ENCODE data around the gene SOX4.
"Not testable (repeated sequence)": the region's sequence is repeated elsewhere in the genome, so short reads cannot be mapped to it uniquely, and the experiment has no call there.

SOX4 gene

GRCh38 chr6:21593412-21593926, at the start of gene SOX4:
Gene SOX4, plus strand, starts transcription at chr6:21593751. Its CDS starts 784 bp downstream, at chr6:21594535.
- DNase-seq (ENCODE audit: low read depth in 4 of 4, low spot score in 1 of 4): peak in 1 of 4 experiments; percentile 47

GRCh38 chr6:21552286-21552685, 41.3 kb upstream of the SOX4 start:
- not testable (repeated sequence) for DNase-seq (ENCODE audit: low read depth in 4 of 4, low spot score in 1 of 4)

- DNase-seq (ENCODE audit: low read depth in 4 of 4, low spot score in 1 of 4): no peak
These were observed 39.3 kb upstream of the SOX4 start for GRCh38 chr6:21554286-21554685.

DNA sequence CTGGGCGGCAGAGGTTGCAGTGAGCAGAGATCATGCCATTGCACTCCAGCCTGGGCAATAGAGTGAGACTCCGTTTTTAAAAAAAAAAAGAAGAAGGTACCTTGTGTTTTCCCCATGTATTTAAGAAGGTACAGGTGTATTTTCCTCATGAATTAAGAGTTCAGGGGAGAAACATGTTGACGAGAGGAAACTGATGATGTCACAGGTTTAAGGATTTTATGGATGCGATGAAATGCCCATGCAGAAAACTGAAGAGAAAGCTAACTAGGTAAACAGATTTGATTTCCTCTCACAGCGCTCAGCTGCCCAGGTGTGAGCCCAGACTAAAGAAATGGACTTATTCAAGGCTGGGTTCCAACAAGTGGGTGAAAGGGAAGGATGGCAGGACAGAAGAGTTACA, 38.4 kb upstream of the SOX4 start:
- no peak for DNase-seq (ENCODE audit: low read depth in 4 of 4, low spot score in 1 of 4)

GRCh38 chr6:21556511-21556910, 37.0 kb upstream of the SOX4 start:
- no peak for DNase-seq (ENCODE audit: low read depth in 4 of 4, low spot score in 1 of 4)

- DNase-seq (ENCODE audit: low read depth in 4 of 4, low spot score in 1 of 4): no peak
These were observed 36.4 kb upstream of the SOX4 start for GRCh38 chr6:21556968-21557721.

DNA sequence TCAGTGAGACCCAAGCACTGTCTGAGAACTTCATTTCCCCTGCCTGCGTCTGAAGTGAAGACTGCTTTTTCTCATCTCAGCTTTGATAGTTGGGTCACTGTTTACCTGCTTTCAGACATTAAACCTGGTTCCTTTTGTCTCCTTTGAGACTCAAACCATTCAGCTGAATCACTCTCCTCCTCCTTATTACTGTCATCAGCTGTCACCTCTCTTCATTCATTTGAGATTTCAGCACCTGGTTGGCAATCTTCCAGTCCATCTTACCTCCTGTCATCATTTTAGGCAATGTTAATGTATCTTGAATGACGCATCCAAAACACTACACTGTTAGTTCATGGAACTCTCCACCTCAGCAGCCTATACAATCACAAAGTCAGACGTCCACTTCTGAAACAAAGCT, 34.3 kb upstream of the SOX4 start:
- DNase-seq (ENCODE audit: low read depth in 4 of 4, low spot score in 1 of 4): no peak

DNA sequence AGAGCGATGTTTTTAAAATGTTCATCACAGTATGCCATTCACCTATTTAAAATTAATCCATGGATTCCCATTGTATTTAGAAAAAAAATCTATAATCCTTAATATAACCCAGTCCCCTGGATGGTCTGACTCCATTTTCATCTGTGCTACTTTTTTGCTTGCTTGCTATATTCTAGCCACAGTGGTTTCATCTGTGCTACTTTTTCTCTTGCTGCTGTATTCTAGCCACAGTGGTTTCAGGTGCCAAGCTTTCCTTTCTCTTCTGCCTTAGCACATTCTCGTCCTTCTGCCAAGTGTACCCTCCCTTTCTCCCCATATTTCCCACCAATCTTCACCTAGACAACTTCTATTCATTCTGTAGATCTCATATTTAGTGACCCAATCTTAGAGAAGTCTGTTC, 33.3 kb upstream of the SOX4 start:
- DNase-seq (ENCODE audit: low read depth in 4 of 4, low spot score in 1 of 4): no peak

DNA sequence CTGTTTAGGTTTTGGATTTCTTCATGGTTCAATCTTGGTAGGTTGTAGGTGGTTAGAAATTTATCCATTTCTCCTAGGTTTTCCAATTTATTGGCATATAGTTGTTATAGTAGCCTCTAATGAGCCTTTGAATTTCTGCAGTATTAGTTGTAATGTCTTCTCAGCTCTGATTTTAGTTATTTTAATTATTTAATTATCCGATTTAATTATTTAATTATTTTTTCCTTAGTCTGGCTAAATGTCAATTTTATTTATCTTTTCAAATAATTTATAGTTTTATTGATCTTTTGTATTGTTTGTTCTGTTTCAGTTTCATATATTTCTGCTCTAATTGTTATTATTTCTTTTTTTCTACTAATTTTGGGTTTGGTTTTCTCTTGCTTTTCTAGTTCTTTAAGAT, 28.1 kb upstream of the SOX4 start:
- no peak for DNase-seq (ENCODE audit: low read depth in 4 of 4, low spot score in 1 of 4)

DNA sequence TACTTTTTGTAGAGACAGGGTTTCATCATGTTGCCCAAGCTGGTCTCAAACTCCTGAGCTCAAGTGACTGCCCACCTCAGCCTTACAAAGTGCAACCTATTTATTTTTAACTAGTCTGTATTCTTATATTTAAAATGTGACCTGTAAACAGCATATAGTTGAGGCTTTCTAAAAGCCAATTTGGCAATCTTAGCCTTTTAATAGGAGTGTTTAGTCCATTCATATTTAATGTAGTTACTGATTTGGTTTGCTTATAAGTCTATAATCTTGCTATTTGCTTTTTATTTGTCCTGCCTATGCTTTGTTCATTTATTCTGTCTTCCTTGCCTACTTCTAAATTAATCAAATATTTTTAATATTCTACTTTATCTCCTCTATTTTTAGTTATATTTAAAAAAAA, 15.0 kb upstream of the SOX4 start:
- DNase-seq (ENCODE audit: low read depth in 4 of 4, low spot score in 1 of 4): no peak

DNA sequence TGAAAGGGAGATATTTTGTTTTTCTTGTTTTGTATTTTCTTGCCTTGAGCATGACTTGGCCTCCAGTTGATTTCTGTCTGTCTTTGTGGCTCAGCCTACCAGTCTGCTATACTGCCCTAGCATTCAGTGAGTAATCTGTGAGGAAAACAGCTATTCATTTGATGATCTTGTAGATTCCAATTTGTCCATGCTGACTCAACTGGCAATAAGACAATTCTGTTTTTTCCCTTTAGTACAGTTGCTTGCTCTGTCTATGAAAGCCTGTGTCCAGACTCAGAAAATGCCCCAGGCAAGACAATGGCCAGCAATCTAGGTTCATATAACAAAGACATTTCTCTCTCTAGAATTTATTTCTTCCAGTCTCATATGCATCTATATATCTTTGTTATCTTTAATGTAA, 10.9 kb upstream of the SOX4 start:
- DNase-seq (ENCODE audit: low read depth in 4 of 4, low spot score in 1 of 4): no peak

DNA sequence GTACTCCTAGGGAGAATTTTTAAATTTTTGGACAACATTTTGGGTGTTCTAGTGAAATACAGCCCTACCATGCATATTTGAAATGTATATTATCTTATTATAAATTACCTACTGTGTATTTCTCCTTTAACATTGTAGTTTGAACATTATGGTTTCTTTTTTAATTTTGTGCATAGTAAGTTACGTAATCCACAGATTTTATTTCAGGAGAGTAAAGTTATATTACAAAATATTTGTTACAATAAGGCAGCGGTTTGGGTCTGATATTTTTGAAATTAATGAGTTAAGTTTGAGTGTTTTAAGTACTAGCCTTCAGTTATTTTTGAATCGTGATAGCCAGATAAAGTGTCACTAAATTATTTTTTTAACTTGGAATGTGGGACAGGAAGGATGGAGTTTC, 7.3 kb upstream of the SOX4 start:
- DNase-seq (ENCODE audit: low read depth in 4 of 4, low spot score in 1 of 4): no peak

DNA sequence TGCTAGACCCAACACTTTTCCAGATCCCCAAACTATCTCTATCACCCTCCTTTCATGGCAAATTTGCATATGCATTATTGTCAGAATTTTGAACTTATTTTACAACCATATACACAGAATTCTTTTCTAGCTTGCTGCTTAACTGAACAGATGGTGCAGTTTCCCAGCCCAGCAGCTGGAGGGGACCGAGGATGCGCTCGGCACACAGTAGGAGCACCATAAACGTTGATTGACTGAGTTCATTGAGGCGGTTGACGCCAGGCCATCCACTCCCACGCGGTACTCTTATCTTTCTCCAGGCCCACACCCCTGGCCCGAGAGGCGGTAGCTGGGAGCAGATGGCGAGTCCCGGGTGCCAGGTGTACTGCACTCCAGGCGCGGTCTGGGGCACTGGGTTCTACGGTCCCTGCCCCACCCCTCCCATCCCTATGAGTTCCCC, 6.8 kb upstream of the SOX4 start:
- no peak for DNase-seq (ENCODE audit: low read depth in 4 of 4, low spot score in 1 of 4)

DNA sequence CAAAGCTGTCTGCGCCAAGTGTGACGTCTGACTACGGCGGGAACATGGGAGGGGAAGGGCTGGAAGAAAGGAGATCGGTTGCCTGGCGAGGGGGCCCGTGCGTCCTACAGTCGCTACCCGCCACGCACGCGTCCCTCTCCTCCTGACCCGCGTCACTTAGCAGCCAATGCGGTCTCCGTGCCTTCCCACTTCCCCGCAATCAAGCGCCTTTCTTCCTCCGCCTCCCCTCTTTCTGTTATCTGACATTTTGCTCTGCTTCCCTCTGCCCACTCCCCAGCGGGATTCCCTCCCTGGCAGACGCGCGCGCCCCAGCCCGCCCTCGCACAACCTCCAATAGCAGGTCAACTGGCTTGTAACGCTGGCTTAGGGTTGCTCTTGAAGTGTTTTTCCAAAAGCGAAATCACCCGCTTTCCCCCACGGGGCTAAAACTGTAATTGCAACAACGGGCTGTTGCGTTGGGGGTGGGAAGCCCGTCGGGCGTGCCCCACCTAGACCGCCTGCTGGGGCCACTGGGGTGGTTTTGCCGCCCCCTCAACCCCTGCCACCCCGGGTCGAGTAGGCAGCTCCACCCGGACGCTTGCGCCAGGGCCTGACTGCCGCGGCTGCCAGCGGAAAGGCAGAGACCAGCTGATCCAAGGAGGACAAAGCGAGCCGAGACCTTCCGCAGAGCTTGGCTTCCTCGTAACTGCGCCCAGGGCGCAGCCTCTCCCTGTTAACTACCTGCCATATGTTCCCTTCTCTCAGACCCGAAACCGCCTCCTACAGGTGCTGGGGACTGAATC, 6.2 kb upstream of the SOX4 start:
- DNase-seq (ENCODE audit: low read depth in 4 of 4, low spot score in 1 of 4): no peak

DNA sequence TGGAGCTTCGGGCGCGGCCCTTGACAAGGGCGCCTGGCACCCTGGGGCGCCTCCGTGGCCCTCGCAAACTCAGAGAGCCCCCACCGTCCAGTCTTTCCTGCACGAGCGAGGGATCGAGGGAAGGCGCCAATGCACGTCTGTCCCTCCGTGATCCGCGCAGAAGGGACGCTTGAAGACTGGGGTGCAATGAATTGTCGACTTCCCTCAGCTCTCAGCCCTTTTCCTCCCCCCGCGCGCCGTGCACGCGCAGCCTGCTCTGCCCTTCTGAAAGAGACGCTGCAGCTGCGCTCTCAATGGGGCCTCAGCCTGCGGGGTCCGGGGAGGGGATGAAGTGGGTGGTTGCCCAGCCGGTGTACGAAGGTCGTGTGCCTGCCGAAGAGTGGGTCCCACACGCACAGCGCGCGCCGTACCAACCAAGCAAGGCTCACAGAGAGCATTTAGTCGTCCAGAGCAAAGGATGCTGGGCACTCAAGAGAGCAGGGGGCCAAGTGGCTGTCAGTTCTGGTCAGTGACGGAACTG, 5.5 kb upstream of the SOX4 start:
- peak in 1 of 4 experiments; percentile 14 for DNase-seq (ENCODE audit: low read depth in 4 of 4, low spot score in 1 of 4)

GRCh38 chr6:21588481-21589351, 4.8 kb upstream of the SOX4 start:
- peak in 1 of 4 experiments; percentile 7 for DNase-seq (ENCODE audit: low read depth in 4 of 4, low spot score in 1 of 4)

DNA sequence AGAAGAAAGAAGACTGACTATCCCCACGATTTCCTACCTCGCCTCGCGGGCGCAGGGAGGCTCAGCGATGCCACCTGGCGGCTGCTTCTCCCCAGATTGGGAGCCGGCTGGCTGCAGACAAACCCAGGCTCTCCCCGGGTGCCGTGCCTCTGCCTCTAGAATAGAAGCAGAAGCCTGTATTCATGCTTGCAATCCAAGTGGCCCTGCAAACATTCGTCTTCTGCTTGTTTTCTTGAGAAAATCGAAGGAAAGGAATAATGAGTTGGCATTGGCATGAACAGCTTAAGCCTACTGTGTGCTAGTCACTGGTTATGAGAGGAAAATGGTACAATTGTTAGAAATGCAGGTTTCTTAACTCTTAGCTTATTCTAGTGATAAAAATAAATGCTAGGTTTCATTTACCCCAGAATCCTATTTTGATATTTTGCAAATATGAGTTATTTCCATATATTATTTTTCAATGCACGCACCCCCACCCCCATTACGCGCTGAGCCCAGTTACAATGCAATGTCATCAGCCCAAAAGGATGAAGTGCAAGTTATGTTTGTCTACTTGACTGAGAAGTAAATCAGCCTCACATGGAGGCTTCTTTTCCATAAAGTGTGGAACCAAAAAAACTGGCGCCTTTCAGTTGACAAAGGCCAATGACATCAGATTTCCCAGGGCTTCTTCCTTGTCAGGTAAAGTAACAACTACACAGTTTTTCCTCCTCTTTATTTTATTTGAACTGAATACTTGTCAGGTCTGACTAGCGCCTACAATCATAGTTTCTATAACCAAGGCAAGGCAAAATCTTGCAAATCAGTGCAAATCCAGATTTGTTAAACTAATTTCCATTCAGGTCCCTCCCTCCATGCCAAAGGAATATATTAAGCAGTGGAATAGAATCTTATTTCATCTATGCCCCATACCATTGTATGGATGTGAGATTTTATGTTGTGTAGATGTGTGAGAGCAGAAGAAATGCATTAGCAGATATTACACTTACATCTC, 3.9 kb upstream of the SOX4 start:
- DNase-seq (ENCODE audit: low read depth in 4 of 4, low spot score in 1 of 4): peak; percentile 64 to 73 (median 69)

- no peak for DNase-seq (ENCODE audit: low read depth in 4 of 4, low spot score in 1 of 4)
These were observed 3.2 kb upstream of the SOX4 start for GRCh38 chr6:21590346-21590745.

DNA sequence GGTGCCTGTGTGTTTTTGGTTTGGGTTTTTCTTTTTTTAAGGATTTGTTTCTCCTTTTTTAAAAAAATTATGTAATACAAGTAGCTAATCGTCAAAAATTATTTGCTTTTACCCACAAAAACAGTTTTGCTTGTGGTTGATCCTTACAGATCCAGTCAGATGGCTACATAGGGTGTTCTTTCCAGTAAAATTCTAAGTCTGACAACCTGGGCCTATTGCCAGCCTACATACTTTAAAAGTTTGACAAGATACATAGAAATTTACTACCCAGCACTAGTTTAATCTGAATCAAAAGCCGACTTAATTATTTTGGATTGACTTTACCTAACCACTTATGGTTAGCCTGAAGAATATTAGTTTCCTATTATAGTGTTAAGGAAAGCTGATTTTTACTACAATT, 2.1 kb upstream of the SOX4 start:
- DNase-seq (ENCODE audit: low read depth in 4 of 4, low spot score in 1 of 4): no peak

DNA sequence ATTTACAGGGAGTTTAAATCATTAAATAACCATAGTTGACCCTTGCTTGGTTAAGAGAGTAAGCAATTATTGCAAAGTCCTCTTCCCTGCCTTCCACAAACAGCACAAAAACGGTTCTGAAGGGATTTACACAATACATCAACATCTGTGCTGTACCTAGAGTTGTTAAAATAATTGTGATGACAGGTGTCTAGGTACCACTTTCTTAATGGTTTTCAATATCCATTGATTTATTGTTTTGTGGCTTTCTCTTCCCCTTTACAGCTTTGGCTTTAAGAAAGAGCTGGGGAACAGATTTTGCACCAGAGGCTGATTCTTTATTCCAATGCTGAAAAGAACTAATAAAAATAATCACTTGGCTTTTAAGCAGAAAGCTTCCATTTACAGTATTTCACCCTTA, 598 bp upstream of the SOX4 start:
- no peak for DNase-seq (ENCODE audit: low read depth in 4 of 4, low spot score in 1 of 4)

Measured in stimulated activated CD4-positive, alpha-beta T cell treated with anti-CD3 and anti-CD28 coated beads, Interleukin-1b, Interleukin-23, amount 100 ng/mL, for 24 hours (primary cell).